ENCODE results near the gene FRMD4A. TPM values are rescaled to one million over a fixed set of nuclear protein-coding genes. Genes with fewer than 3 reads are reported as not detected.

The FRMD4A gene
- total RNA-seq, 2 experiments from 2014 or later: 7.1 to 7.2 TPM

DNA sequence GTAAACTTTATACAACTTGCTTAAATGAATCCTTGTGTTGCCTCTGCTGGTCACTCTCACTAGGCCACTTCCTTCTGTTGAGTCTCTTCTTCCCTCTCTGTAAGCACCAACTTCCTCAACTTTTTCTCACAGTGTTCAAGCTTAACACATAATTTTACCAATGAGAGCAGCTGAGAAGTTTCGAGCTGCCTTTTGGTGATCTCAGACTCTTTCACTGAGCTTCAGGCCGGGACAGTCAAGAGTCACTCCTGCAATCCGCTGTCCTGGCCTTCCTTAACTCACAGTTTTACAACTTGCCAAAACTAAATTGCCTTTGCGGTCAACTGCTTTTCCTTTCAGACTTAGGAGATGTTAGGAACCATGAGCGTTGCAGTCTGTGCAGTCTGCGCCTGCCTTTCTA, 696.5 kb downstream of the FRMD4A start:
- Mint-ChIP-seq H3K4me1 (no peaks in the 10 kb centered on the region), H3K27ac (no peak overlapping the region), H3K4me3 (no peak overlapping the region), H3K27me3 (no peaks in the 10 kb centered on the region), H3K36me3 (peaks cover 21% of the 10 kb centered on the region), H3K9me3 (no peaks in the 10 kb centered on the region)
- DNase-seq: no peak

DNA sequence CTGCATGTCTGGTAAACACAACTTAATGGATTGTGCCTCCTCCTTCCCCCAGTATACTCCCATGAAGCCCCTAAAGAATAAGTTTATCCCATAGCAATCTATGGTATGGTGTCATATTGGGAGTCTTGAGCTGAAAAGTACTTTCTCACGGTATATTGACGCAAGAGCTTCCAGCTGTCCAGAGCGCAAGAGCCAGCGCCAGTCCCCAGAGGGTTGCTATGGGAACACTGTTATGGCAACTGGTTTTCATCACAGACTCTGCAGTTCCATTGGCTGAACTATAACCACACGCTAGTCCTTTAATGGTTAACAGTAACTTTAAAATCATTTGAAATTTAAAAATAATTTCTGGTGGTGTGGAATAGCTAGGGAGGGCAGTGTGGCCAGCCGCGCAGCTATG, 697.0 kb downstream of the FRMD4A start:
- Mint-ChIP-seq H3K4me3 (no peak overlapping the region), H3K4me1 (no peaks in the 10 kb centered on the region), H3K36me3 (peaks cover 18% of the 10 kb centered on the region), H3K9me3 (no peaks in the 10 kb centered on the region), H3K27me3 (no peaks in the 10 kb centered on the region), H3K27ac (no peak overlapping the region)
- DNase-seq: no peak

DNA sequence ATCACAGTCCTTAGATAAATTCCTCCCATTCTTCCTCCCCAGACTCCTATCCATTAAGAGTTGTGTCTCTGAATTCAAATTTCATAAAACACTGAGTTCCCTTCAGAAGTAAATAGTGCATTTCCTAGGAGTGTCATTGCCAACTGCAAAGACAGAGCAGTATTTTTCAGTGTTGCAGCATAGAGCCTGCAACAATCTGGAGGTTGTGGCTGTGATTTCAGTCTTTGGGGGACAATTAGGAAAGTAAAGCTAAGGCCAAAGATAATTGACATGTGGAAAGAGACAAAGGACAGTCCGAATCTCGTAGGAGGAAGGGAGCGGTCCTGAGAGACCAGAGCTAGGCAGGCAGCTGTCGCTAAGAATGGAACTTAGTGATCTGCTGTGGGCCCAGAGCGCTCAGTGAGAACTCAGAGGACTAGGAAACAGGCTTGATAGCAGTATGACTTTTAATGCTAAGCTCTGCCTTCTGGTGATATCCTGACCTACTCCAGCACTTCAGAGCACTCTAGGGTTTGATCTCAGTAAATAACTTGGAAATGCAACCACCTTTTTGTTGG, 697.8 kb downstream of the FRMD4A start:
- Mint-ChIP-seq H3K36me3 (peaks cover 12% of the 10 kb centered on the region), H3K4me1 (no peaks in the 10 kb centered on the region), H3K4me3 (no peak overlapping the region), H3K9me3 (no peaks in the 10 kb centered on the region), H3K27me3 (no peaks in the 10 kb centered on the region), H3K27ac (no peak overlapping the region)
- no peak for DNase-seq

DNA sequence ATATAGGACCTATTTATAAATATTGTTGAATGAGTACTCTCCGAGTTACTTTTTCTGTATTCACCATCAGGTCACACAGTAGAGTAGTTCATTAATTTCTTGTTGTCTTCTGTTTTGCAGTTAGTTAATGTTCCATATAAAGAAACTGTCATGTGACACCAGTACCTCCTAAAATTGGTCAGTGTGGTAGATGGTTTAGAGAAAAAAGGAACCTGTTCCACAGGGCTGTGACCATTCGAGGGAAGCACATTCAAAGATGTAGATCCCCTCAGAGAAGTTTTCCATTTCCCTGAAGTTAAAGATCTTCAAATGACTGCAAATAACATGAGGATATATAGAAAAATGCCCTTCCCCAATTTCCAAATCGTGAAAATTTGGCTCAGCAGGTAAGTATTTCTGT, 698.3 kb downstream of the FRMD4A start:
- no peaks in the 10 kb centered on the region for H3K9me3 Mint-ChIP-seq
- H3K27me3 Mint-ChIP-seq: no peaks in the 10 kb centered on the region
- H3K4me3 Mint-ChIP-seq: no peak overlapping the region
- H3K27ac Mint-ChIP-seq: no peak overlapping the region
- DNase-seq: no peak
- peaks cover 7% of the 10 kb centered on the region for H3K36me3 Mint-ChIP-seq
- H3K4me1 Mint-ChIP-seq: no peaks in the 10 kb centered on the region

DNA sequence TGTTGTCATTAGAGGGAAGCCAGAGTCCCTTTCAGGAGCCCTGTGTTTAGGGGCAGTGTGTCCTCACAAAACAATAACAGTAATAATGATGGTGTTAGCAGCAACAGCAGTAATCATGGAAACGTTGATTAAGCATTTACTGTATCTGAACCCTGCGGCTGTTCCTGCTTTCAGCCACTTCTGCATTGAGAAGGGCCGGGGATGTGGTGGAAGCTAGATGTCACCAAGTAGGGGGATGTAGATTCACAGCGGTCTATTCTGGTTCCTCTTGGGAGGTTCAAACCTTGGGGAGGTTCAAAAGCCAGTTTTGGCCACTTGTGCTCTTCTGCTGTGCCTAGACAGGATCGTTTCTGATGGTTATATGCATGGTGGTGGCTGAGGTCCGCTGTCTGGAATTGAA, 699.1 kb downstream of the FRMD4A start:
- Mint-ChIP-seq H3K27me3 (no peaks in the 10 kb centered on the region), H3K27ac (no peak overlapping the region), H3K36me3 (peaks cover 5% of the 10 kb centered on the region), H3K4me3 (no peak overlapping the region), H3K9me3 (no peaks in the 10 kb centered on the region), H3K4me1 (no peaks in the 10 kb centered on the region)
- DNase-seq: no peak

DNA sequence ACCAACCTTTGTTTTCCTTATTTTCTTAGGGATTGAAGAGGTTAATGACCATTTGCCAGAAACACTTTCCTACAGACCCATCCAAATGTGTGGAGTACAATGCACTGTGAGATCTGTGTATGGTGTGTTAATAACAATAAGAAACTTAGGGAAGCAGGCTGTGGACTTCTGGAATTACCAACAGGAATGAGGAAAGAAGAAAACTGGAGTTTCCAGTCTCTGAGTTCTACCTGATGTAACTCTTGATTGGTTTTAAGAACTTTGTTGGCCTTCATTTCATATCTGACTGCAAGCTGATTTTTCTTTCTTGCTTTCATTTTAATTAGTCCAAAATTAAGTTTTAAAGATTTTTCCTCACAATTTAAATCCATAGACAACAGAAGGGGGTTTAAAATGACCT, 700.5 kb downstream of the FRMD4A start:
- H3K36me3 Mint-ChIP-seq: peaks cover 3% of the 10 kb centered on the region
- DNase-seq: no peak
- H3K4me1 Mint-ChIP-seq: no peaks in the 10 kb centered on the region
- H3K9me3 Mint-ChIP-seq: no peaks in the 10 kb centered on the region
- no peak overlapping the region for H3K4me3 Mint-ChIP-seq
- no peak overlapping the region for H3K27ac Mint-ChIP-seq
- H3K27me3 Mint-ChIP-seq: no peaks in the 10 kb centered on the region

DNA sequence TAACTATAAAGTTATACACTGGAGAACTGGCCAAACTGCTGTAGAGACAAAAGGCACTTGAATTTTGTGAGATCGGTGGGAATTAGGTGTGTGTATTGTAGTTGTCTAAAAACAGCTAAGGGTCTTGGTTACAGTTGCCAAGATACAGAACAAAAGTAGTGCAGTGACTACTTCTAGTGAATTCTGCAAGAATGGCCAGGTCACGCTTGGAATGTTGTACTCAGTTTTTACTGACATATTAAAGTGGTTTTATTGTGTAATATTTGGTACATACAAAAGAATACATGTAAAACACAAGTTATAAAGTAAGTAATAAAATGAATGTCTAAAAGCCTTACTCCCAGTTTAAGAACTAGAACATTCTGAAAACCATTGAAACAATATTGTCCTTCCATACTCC, 701.6 kb downstream of the FRMD4A start:
- no peak overlapping the region for H3K4me3 Mint-ChIP-seq
- H3K27ac Mint-ChIP-seq: no peak overlapping the region
- DNase-seq: no peak
- H3K9me3 Mint-ChIP-seq: no peaks in the 10 kb centered on the region
- no peaks in the 10 kb centered on the region for H3K27me3 Mint-ChIP-seq
- no peaks in the 10 kb centered on the region for H3K4me1 Mint-ChIP-seq
- peaks cover under 1% of the 10 kb centered on the region for H3K36me3 Mint-ChIP-seq

DNA sequence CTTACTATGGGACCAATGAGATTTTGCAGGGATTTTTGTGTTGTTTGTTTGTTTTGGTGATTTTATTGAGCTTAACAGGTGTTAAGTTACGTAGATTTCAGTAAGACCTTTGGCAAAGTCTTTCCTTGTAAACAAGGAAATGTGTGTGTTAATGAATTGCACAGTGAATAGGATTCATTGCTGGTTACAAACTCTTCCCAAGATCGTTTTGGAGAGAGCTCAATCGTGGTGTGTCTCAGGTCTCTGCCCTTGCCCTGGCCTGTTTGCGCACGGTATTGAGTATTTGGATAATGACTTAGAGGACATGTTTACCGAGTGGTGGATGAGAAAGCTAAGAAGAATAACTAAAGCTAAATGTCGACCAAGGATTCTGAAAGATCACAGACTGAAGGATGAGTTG, 702.1 kb downstream of the FRMD4A start:
- DNase-seq: no peak
- Mint-ChIP-seq H3K4me3 (no peak overlapping the region), H3K27me3 (no peaks in the 10 kb centered on the region), H3K36me3 (no peaks in the 10 kb centered on the region), H3K4me1 (no peaks in the 10 kb centered on the region), H3K9me3 (no peaks in the 10 kb centered on the region), H3K27ac (no peak overlapping the region)

DNA sequence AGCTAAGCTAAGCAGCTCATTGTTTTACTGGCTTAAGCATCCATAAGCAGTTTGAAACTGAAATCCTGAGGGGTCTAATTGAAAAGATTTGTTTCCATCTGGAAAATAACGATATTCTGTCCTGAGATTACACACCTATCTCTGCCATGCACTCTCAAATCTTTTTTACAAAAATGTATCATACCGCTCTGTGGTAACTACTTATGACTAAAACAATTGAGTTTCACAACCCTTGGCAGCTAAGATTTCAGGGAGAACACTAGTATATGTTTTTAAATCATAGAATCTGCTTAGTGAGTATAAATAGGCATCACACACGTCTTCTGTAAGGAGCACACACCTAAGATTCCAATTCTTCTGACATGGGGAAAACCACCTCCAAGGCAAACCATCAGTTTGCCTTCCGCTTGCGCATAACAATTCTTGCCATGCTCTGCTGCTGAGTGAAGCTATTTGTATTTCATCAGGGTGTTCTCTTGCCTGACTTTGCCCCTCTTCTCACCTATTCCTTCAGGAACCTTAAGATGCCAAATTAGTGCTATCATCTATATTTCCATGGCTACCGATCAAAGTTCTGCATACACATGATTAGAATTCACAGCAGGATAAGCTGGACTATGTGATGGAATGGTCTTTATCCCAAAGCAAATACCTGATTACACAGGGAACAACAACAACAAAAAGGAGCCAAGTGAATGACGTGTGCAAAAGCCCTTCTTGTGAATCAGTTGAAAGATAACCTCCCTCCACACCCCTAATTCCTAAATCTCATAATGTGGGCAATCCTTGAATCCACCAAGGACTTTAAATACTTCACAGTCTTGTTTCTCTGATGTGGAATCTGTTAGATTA, 703.0 kb downstream of the FRMD4A start:
- H3K4me3 Mint-ChIP-seq: no peak overlapping the region
- H3K27ac Mint-ChIP-seq: no peak overlapping the region
- H3K36me3 Mint-ChIP-seq: no peaks in the 10 kb centered on the region
- no peaks in the 10 kb centered on the region for H3K27me3 Mint-ChIP-seq
- no peak for DNase-seq
- no peaks in the 10 kb centered on the region for H3K4me1 Mint-ChIP-seq
- no peaks in the 10 kb centered on the region for H3K9me3 Mint-ChIP-seq

DNA sequence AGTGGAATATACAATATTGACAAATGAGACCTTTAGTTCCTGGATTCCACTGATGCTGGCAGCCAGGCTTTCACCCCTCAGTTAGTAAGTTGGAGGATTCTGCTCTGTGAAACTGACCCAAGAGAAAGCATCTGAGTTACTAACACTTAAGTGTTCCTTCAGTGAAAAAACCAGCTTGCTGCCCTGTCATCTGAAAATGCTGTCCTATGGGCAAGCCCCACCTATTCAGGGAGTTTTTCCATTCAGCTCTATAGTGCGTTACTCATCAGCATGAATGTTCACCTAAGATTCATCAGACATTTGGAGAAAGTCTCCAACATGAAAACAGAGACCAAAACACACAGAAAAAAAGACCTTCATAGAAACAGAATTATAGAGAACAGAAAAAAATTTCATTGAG, 706.1 kb downstream of the FRMD4A start:
- Mint-ChIP-seq H3K27ac (no peak overlapping the region), H3K4me3 (no peak overlapping the region), H3K36me3 (no peaks in the 10 kb centered on the region), H3K27me3 (no peaks in the 10 kb centered on the region), H3K4me1 (no peaks in the 10 kb centered on the region), H3K9me3 (no peaks in the 10 kb centered on the region)
- no peak for DNase-seq

DNA sequence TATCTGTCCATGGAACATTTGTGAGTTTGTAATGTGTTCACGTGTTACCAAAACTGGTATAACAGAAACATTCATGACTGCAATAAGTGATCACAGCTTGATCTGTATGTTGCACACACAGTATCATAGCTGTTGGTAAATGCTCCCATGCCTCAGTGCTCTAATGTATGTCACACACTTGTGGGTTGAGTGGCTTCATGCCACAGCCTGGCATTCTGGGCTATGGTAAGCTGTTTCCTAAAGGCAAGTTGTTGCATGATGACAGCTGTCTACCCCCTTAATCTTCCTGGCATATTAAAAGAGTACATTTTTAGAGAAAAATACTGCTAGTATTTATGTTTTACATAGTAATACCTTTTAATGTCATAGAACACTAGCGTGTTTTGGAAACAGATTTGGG, 708.8 kb downstream of the FRMD4A start:
- Mint-ChIP-seq H3K36me3 (peaks cover 5% of the 10 kb centered on the region), H3K9me3 (no peaks in the 10 kb centered on the region), H3K27me3 (no peaks in the 10 kb centered on the region), H3K27ac (no peak overlapping the region), H3K4me3 (no peak overlapping the region), H3K4me1 (no peaks in the 10 kb centered on the region)
- DNase-seq: no peak

DNA sequence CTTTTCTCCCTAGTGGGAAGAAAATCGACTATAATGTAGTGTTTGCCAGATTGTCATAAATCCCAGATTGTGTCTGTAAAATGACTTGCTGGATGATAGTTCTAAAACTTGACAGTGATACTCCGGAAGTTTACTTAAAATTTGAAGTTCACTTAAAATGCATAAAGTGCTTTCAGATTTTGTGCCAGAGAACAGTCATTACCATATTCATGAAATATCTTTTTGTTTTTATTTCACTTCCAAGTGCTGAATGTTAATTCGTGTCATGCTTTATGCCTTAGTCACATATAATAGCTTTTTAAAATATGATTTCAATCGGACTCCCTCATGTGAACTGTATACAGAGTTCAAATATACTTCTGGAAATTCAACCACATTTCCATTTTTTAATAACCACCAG, 713.6 kb downstream of the FRMD4A start:
- H3K4me3 Mint-ChIP-seq: no peak overlapping the region
- H3K27ac Mint-ChIP-seq: no peak overlapping the region
- peaks cover 12% of the 10 kb centered on the region for H3K36me3 Mint-ChIP-seq
- no peak for DNase-seq
- H3K4me1 Mint-ChIP-seq: no peaks in the 10 kb centered on the region
- H3K27me3 Mint-ChIP-seq: no peaks in the 10 kb centered on the region
- no peaks in the 10 kb centered on the region for H3K9me3 Mint-ChIP-seq

DNA sequence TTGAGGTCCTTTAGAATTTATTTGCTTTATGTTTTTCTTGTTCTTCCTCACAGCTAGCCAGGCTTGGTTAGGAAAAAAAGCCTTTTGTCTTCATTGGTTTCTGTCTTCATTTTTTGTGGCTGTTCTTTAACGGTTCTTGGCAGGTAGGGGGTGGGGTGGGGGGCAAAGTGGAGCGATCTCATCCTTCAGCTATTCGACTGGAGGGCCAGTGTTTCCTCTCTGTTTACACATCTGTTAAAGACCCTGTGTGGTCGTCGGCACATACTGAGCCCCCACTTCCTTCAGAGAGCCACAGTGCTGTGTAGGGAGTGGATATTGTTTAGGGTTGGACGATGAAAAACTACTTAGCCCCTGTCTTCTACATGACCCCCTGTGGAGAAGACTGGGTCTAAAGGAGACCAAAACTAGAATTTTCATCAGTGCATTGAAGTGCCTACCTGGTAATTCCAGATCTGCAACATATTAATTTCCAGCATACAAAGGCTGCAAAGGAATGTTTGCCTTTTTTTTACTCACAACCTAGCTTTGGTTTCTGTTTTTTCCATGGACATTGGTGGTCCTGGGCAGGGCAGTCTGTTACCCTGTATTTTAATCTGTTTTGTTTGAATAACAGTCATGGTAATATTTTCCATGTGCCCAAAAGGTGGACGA, 714.9 kb downstream of the FRMD4A start:
- no peak overlapping the region for H3K4me3 Mint-ChIP-seq
- H3K9me3 Mint-ChIP-seq: no peaks in the 10 kb centered on the region
- H3K4me1 Mint-ChIP-seq: no peaks in the 10 kb centered on the region
- H3K27ac Mint-ChIP-seq: no peak overlapping the region
- peaks cover 15% of the 10 kb centered on the region for H3K36me3 Mint-ChIP-seq
- DNase-seq: no peak
- H3K27me3 Mint-ChIP-seq: no peaks in the 10 kb centered on the region

DNA sequence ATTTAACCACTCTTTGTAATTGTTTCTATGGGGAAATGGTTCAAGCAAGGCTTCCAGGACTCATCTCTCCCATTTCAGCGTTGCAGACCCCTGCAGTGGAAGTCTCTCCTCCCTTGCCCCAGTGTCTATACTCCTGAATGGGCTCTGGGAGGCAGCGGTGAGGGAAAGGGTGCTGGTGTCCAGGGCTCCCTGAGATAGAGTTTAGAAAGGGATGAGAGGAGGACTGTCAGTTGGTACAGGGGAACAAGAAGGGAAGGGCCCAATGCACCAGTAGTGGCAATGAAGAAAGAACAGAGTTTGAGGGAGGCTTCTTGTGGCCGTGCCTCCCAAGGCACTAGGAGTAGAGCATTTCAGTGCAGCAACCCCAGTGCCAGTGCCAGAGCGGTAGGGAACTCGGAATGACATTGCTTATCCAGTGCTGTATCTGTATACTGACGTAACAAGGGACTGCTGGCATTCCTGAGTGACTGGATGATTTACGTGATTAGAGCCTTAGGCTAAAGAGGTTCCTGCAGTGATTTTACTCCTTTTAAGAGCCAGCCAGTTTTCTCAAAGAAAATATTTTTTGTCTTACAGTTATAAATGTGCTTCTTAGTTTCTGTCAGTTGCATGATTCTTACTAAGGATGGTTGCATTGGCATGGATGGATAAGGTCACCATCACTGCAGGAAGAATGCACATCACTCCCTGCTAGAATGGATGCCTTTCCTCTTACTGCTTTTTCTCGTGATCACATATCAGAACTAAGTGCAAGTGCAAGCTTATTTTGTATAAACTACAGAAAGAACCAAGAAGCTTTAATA, 716.0 kb downstream of the FRMD4A start:
- H3K4me1 Mint-ChIP-seq: no peaks in the 10 kb centered on the region
- H3K27me3 Mint-ChIP-seq: no peaks in the 10 kb centered on the region
- no peaks in the 10 kb centered on the region for H3K9me3 Mint-ChIP-seq
- H3K4me3 Mint-ChIP-seq: no peak overlapping the region
- H3K36me3 Mint-ChIP-seq: peaks cover 21% of the 10 kb centered on the region
- no peak overlapping the region for H3K27ac Mint-ChIP-seq
- no peak for DNase-seq

DNA sequence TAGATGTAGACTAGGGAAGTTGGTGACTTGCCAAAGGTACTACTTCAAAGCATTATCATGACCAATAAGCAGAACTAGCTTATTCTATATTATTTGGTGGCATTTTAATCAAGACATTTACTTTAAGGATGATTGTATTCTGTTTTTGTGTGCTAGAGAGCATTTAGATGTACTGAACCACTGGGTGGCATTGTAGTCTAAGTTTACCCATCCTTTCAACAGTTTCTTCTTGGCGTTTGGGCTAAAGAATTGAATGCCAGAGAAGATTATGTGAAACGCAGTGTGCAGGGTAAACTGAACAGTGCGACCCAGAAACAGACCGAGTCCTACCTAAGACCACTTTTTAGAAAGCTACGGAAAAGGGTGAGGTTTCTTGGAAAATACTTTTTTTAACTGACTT, 717.2 kb downstream of the FRMD4A start:
- Mint-ChIP-seq H3K4me1 (no peaks in the 10 kb centered on the region), H3K27ac (no peak overlapping the region), H3K27me3 (no peaks in the 10 kb centered on the region), H3K36me3 (peaks cover 21% of the 10 kb centered on the region), H3K4me3 (no peak overlapping the region), H3K9me3 (no peaks in the 10 kb centered on the region)
- no peak for DNase-seq
